Left cardiac atrium (tissue), 4 donors: ENCODE results near the gene FCHO1. TPM values are rescaled to one million over a fixed set of nuclear protein-coding genes. Genes with fewer than 3 reads are reported as not detected.

Source experiments
- ATAC-seq, 2 donors: fragments of 200-7000 bp; cut with Tn5 transposase; one replicate each; pipeline ENCODE4 v1.9.1; 2020; ENCODE audit warnings: mild to moderate bottlenecking in 2 of 2, moderate library complexity in 2 of 2
- DNase-seq: peaks from one replicate; pipeline ENCODE4 v3.0.0-alpha.2; 2020
- intact Hi-C, 2 donors: fragments of 100-400 bp; cut with DNase I; formaldehyde crosslinking; loops; one replicate each; pipeline versions ENCODE4 v1.14.1 to v1.15.1; 2022 to 2023
- total RNA-seq, 2 donors: library from RNA; stranded (reverse); fragmentation: NEBNext Ultra II Directional; extraction: Animal tissue kit (Norgen Biotek cat#: 25700); gene quantifications; one replicate each; pipeline ENCODE4 v1.2.1, GENCODE V29; 2021
- donor health status: DM: no; HTN: yes; CAD: no.
- donor health status: DM: no; HTN: yes; CAD: no; lungs with severe emphysema.
- donor health status: DM: yes; HTN: yes; CAD: no.
- donor health status: Dilated cardiomyopathy.

Gene FCHO1
- total RNA-seq, 2 donors from 2014 or later: 1.5 to 1.8 TPM

- intact Hi-C loops: no loop called here
- no peak for DNase-seq
- ATAC-seq: no peak
Observed at GRCh38 chr19:17726964-17727773, 24.1 kb upstream of the FCHO1 start.

GRCh38 chr19:17727843-17728242, 23.4 kb upstream of the FCHO1 start:
- ATAC-seq: no peak
- DNase-seq: no peak
- intact Hi-C loops: no loop called here

DNA sequence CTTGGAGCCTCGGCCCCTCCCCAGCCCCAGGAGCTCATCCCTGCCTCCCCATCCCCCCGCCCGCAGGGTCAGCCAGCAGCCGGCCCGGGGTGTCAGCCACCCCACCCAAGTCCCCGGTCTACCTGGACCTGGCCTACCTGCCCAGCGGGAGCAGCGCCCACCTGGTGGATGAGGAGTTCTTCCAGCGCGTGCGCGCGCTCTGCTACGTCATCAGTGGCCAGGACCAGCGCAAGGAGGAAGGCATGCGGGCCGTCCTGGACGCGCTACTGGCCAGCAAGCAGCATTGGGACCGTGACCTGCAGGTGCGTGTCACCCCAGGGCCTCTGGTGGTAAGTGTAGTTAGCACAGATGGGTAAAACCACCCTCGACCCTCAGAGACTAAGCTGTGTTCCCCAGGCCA, 18.1 kb upstream of the FCHO1 start:
- no peak for ATAC-seq
- DNase-seq: no peak
- intact Hi-C loops: no loop called here

- DNase-seq: no peak
- ATAC-seq: no peak
- intact Hi-C loops: no loop called here
Observed at GRCh38 chr19:17734146-17734545, 17.1 kb upstream of the FCHO1 start.

DNA sequence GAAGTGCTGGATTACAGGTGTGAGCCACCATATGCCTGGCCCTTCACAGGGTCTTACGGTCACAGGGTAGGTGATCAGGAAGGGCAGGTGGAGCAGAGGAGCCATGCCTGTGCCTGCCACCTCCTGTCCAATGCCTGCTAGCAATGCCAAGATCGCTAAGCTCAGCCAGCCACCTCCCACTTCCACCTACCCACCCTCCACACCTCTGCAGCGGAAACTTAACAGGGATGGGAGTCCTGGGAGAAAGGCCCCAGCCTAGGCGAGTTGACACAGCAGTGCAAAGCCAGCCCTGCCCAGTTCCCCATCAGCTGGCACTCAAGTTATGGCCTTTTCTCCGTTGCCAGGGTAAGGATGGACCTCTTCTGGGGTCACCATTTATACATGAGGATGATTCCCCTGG, 15.9 kb upstream of the FCHO1 start:
- intact Hi-C loops: no loop called here
- ATAC-seq: no peak
- no peak for DNase-seq

GRCh38 chr19:17737690-17738153, 13.6 kb upstream of the FCHO1 start:
- intact Hi-C loops: no loop called here
- DNase-seq (no peak), ATAC-seq (no peak)

DNA sequence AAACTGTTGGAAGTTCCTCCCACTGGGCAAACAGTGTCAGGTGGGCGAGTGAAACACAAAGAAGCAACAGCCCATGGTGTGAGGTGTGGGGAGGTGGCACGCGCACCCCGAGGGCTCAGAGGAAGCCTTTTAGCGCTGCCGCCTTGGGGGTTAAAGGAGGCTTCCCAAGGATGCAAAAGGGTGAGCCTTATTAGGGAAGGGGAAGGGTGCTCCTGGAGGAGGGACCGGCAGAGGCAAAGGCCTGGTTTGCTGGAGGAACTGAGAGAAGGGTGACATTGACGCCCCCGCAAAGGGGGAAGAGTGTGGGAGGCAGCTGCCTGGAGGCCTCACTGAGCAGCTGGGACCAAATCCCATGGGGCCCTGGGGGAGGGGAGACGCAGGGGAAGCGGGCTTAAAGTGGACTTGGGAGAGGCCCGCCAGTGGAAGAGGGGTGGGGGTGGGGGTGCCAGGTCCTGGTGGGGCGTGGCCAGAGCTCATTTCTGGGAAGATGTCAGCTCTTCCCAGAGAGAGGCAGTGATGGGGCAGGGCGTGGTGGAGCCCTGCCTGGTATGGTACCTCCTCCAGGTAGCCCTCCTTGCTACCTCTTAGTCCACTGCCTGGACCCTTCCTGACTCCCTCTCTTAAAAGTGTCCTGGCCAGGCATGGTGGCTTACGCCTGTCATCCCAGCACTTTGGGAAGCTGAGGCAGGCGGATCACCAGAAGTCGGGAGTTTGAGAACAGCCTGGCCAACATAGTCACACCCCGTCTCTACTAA, 12.0 kb upstream of the FCHO1 start:
- intact Hi-C loops: no loop called here
- ATAC-seq: peak in 1 of 2 donors; percentile 29
- no peak for DNase-seq

DNA sequence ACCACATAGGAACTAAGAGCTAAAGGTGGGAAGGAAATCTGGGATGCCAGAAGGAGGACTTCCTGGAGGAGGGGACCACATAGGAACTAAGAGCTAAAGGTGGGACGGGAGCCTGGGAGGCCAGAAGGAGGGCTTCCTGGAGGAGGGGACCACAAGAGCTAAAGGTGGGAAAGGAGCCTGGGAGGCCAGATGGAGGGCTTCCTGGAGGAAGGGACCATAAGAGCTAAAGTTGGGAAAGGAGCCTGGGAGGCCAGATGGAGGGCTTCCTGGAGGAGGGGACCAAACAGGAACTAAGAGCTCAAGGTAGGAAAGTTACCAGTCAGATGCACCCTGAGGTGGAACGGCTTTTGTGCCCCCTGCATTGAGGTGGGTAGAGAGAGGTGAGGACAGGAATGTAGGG, 9.8 kb upstream of the FCHO1 start:
- ATAC-seq: no peak
- no peak for DNase-seq
- intact Hi-C loops: no loop called here

- no peak for DNase-seq
- intact Hi-C loops: no loop called here
- ATAC-seq: no peak
Observed at GRCh38 chr19:17743874-17744580, 7.2 kb upstream of the FCHO1 start.

DNA sequence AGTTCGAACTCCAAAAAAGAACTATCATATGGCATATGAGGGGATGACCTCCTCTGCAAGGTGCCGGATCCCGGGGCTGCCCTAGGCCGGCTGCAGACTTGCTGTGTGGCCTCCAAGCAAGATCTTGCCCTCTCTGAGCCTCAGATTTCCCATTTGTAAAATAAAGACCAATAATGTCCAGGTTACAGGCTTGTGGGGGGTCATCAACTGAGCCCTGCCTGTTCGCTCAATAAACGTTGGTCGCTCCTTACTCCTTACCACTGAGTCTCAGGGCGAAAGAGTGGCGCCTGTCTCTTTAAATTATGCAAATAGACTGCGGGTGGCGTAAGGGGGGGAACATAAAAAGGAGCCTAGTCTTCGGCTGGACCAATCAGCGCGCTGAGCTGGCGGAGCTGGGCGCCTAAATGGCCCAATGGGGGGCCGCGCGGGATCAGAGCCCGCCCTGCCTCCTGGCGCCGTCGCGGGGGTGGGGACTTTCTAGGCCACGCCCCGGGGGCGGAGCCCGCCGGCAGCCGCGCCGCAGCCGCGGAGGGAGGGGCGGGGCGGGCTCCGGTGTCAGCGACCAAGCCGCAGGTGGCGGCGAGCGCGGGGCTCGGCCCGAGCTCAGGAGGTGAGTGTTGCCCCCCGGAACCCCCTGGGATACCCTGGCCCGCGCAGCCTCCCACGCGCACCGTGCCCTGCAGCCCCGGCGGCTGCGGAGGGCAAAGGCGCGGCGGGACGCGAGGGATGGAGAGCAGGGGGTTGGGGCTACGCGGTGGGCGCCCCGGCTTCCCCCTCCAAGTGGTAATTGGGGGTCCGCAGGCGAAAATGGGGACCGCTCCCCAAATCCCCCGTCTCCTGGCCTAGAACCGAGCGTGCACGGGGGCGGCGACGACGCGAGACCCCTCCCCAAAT, 3.8 kb upstream of the FCHO1 start:
- ATAC-seq: peak; percentile 99 to 100
- intact Hi-C loops: no loop called here
- DNase-seq: peak; percentile 96

- intact Hi-C loops: no loop called here
- no peak for DNase-seq
- ATAC-seq: no peak
Observed at GRCh38 chr19:17748884-17749638, 2.2 kb upstream of the FCHO1 start.

GRCh38 chr19:17749912-17750317, 1.4 kb upstream of the FCHO1 start:
- ATAC-seq (no peak), DNase-seq (no peak)
- intact Hi-C loops: no loop called here

- DNase-seq (no peak), ATAC-seq (no peak)
Observed at GRCh38 chr19:17751912-17752273, 616 bp downstream of the FCHO1 start.

DNA sequence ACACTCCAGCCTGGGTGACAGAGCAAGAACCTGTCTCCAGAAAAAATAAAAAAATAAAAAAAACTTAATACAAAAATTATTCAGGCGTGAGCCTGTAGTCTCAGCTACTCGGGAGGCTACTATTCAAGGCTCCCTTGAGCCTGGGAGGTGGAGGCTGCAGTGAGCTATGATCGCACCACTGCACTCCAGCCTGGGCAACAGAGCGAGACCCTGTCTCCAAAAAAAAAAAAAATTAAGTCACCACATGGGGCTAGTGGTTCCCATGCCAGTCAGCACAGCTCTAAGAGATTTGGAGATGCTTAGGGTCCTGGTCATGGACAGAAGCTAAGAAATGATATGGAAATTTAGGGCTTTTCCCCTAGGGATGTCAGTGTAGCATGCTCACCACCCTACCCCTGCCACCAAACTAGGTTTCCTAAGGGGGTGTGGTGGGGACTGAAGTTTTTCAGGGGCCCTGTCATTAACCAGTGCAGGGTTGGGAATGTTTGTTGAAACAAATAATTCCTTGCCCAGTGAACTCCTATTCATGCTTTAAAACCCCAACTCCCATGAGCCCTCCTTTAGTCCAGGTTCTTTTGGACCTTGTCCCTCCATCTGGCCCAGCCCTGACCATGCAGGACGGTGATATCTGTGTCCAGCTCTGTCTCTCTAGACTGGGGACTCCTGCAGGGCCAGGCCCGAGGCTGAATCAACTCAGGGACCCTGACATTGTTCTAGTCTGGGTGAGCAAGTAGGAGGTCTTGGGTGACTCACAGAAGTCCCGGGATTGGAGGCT, 1.8 kb downstream of the FCHO1 start:
- DNase-seq (no peak), ATAC-seq (no peak)
- intact Hi-C loops: no loop called here

More at GRCh38 chr19:17751912-17752273, 616 bp downstream of the FCHO1 start:
- intact Hi-C loops: no loop called here

DNA sequence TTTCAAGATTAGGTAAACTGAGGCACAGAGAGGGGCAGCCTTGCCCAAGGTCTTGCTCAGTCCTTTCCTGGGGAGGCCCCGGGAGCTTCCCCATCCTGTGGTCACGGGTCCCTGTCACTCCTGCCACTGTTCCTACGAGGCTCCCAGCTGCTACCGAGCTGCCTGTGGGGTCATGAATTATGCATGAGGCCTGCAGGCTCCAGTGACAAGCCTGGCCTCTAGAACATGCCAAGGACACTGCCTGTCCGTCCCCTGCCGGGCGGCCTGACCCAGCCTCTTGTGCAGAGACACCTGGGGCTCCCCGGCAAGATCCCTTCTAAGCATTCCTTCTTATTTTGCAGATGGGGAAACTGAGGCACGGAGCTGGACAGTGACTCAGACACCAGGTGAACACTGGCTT, 2.7 kb downstream of the FCHO1 start:
- ATAC-seq: no peak
- no peak for DNase-seq
- intact Hi-C loops: no loop called here

GRCh38 chr19:17754634-17755442, 3.6 kb downstream of the FCHO1 start:
- intact Hi-C loops: no loop called here
- no peak for DNase-seq
- ATAC-seq: no peak

DNA sequence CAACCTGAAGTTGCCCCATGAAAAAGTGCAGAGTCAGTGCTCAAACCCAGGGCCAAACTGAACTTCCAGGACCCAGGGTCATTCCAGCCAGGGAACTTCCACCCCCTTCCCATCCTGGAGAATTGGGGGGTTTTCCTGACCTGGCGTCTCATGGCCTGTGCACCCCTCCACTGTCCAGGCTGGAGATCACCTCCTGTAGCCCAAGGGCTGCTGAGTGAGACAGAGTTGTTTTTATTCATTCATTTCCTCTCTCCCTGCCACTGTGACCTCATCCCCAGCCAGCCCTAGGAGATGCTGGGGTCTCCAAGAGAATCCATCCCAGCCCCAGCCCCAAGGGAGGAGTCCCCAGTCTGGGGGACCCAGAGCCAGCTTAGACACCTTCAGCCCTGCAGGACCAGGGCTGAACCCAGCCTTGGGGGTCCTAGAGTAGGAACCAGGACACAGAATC, 4.2 kb downstream of the FCHO1 start:
- intact Hi-C loops: no loop called here
- DNase-seq (no peak), ATAC-seq (no peak)
